ENCODE data around the gene FGFRL1.
"Not testable (repeated sequence)": the region's sequence is repeated elsewhere in the genome, so short reads cannot be mapped to it uniquely, and the experiment has no call there.

FGFRL1 gene

DNA sequence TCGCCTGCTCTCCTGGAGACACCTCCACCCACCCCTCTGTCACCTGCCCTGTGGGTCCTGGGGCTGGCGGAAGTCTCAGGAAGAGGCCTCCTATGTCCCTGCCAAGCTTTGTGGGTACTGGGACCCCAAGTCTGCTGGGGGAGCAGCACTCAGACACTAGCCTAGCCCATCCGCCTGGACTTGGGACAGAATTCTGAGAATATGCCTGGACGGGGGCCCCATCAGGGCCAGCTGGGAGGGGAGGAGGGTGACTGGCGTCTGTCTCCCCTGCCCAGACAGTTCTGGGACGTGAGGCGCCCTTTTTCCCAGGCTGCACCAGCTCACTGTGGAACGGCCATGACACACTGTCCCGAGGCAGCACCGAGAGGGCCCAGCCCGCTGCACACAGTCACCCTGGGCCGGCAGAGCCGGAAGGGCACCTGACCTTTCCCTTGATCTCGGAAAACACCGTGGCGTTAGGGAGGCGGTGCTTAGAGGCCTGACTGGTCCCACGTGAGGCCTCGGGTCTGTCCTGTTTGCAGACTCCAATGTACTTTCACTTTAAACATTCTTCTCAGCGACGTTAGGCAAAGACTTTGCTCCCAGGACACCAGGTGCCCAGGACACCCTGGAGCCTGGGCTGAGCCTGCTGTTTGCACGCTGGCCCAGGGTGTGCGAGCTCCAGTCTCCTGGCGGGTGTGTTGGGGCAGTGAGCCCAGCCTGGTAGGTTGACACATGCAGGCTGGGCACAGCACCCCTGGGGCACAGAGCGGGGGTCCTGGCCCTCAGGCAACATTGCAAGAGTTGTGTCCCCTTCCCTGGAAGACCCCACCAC is 18.9 kb upstream of the FGFRL1 start:
- no peak for DNase-seq (ENCODE audit: low read depth in 2 of 2, low spot score in 1 of 2)

DNA sequence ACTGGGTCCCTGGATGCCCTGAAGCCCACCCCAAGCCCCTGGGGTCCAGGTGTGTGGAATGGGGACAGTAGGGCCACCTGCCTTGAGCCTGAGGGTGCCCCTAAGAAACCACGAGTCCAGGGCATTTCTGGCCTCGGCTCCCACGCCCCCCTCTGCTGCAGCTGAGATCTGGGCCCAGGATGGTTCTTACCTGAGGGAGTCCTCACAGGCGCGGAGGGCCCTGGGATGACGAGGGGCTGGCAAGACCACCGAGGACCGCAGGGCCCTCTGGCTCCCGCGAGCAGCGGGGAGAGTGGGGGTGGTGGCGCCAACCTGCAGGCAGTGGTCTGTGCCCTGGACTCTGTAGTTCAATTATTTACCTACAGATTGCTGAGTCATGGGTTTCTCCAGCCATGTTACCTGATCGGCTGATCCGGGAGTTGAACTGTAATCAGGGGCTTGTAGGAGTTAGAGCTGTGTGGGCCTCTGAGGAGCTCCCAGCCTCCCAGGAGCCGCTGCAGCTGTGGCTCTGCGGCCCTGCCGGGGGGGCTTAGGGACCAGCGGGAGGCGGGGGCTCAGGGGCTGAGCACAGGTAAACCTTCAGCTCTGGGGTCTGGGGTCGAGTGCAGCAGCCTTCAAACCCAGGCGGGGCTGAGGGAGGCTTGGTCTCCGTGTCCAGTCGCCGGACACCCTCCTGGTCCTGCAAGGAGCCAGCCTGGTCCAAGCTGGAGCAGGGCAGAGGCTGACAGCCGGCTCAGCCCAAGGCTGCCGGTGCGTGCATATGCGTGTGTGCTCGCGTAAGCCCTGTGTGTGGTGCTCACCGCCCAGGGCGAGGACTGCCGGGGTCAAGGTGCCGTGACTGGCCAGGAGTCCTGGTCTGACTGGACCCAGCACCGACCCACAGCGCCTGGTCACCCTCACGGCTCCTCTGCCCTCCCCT is 18.1 kb upstream of the FGFRL1 start, which contains the start of gene SLC26A1:
Gene SLC26A1 (minus strand): TSS at position 294 of the 919 bp plus-strand sequence. CDS start 1,701 bp downstream, outside the sequence.
- DNase-seq (ENCODE audit: low read depth in 2 of 2, low spot score in 1 of 2), result no peak

DNA sequence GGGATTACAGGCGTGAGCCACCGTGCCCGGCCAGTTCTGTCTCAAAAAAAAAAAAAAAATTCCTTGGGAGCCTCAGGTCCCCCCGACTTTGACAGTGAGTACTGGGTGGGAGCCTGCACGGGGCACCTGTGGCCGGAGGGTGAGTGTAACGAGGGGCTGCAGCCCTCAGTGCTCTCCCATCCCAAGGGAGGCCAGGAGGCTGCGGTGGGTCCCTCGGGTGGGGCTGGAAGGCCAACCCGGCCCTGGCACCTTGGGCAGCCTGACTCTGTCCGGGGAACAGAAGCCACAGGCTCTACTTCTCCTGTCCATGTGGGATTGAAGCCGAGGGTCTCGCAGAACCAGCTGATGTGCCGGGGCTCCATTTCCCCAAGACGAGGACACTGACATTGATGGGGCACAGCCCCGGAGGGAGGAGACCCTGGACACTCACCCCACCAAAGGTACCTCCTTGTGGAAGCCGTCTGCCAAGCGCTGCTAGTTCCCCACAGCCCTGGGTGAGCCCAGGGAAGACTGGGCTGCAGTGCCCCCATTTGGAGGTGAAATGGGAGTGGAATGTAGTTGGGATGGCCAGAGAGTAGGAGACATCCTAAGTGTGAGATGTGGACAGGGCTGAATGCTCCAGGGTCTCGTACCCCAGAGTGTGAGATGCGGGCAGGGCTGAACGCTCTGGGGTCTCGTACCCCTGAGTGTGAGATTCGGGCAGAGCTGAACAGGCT is 16.0 kb upstream of the FGFRL1 start:
- no peak for DNase-seq (ENCODE audit: low read depth in 2 of 2, low spot score in 1 of 2)

DNA sequence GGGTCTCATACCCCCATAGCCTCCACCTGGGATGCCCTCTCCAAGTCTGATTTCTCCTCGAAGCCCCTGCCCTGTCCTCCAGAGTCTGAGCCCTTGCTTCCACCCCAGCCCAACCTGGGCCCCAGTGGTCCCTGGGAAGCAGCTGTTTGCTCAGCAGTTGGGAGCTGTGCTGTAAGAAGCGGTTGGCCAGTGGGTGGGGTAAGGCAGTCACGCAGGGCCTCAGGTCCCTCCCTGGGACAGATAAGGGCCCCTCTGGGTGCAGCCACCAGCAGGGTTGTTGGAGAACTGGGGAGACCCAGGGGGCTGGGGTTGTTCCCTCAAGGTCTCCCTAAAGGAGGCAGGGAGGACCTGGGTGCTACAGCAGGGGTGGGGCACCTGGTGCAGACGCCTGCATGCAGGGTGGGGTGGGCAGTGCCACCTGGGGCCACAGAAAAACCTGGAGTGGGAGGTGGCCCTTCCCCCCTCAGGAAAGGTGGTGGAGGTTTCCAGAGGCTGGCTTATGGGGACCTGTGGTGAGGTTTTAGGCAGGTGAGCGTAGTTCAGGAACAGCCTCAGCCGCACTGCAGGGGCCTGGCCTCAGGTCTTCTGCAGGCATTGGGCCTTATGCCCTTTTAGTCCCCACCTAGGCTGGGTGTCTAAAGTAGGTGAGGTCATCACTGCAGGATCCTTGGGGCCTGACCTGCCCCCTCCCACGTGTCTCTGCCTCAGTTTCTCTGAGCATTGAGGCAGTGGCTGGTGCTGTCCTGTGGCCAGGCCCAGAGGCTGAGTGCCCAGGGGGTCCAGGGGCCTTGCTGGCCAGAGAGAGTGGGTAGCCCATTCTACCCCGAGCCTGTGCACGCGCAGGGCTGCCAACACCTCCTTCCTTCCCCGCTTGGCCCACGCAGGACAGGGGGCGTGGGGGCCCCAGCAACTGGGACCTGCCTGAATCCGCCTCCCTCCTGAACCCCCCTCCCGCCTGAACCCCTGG is 15.1 kb upstream of the FGFRL1 start:
- no peak for DNase-seq (ENCODE audit: low read depth in 2 of 2, low spot score in 1 of 2)

DNA sequence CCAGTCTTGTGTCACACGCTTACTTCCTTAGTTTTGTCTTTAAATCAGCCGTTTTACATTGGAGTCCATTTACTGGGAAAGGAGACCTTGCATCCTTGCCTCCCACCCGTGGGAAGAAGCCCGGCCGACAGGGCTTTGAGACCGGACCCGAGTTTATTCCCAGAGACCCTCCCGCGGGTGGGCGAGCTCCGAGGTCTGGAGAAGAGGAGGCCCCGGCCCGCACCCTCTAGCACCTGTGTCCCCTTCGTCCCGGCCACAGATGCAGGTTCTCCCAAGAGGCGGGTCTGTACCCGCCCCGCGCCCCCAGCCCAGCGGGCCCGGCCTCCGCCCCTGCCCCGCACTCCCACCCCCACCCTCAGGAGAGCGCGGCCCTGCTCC is 14.4 kb upstream of the FGFRL1 start:
- DNase-seq (ENCODE audit: low read depth in 2 of 2, low spot score in 1 of 2), result no peak

DNA sequence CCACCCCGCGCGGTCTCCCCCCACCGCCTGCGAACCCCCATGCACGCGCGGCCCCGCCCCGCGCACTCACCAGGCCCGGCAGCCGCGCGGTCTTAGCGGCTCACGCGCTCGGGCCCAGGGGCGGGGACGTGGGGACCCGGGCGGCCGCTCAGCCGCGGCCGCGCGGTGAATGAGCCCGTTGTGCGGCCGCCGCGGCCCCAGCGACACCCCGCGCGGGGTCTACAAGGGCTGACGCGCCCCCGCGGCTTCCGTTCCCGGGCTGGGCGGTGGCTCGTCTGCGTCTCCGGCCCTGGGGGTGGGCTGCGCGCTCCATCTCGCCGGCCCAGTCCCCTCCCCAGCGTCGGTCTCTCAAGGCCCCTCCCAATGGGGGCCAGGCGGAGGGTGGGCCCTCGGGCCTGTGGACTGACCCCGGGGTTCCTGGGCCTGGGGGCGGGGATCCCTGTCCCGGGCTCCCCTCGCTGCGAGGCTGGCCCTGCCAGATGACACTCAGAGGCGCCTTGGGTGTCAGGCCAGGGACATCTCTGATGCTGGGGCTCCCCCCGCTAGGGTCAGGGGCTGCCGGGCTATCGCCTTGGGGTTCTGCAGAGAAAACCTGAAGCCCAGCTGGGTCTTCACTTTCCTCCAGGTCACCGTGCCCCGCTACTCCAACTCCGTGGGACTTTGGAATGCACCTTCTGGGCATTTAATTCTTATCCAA is 13.9 kb upstream of the FGFRL1 start:
- DNase-seq (ENCODE audit: low read depth in 2 of 2, low spot score in 1 of 2), result no peak

DNA sequence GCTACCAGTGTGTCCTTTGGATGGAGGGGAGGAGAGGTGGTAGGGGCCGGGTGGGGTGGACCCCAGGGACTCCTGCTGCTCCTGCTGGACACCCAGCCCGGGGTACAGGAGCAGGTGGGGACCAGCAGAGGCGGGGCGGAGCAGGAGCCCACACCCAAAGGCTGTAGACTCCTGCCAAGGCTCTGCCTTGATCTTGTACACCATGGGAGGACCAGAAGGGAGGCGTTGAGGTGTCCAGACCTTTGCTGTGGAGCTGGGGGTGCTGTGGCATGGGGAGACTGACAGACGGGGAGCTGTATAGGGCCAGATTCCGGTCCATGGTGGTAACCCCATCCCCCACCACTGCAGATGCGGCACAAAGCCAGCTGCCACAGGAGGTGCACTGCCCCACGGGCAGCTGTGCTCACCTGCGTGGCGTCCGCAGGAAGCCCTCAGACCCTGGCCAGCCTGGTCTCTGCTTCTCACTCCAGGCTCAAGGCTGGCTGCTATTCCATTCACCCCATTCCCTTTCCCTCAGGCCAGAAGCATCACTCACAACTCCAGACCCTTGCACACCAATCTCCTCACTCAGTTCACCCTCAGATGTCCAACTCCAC is 13.2 kb upstream of the FGFRL1 start:
- no peak for DNase-seq (ENCODE audit: low read depth in 2 of 2, low spot score in 1 of 2)

DNA sequence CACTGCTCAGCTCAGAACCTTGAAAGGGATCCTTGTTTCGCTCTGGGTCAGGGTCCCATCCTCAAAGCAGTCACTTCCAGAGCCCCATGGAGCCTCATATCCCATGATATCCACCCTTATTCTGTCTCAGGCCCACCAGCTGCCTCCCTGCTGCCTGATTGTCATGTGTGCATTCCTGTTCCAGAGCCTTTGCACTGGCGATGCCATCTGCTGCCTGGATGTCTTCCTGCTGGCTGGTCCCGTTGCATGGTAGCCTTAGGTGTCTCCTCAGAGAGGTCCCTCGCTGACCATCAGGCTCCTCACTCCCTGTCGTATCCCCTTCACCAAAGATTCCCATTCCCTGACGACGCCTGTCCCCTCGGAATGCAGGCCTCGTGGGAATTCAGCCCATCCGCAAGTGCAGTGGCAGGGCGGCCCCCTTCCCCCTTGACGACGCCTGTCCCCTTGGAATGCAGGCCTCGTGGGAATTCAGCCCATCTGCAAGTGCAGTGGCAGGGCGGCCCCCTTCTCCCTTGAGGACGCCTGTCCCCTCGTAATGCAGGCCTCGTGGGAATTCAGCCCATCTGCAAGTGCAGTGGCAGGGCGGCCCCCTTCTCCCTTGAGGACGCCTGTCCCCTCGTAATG is 12.1 kb upstream of the FGFRL1 start:
- DNase-seq (ENCODE audit: low read depth in 2 of 2, low spot score in 1 of 2), result not testable (repeated sequence)

DNA sequence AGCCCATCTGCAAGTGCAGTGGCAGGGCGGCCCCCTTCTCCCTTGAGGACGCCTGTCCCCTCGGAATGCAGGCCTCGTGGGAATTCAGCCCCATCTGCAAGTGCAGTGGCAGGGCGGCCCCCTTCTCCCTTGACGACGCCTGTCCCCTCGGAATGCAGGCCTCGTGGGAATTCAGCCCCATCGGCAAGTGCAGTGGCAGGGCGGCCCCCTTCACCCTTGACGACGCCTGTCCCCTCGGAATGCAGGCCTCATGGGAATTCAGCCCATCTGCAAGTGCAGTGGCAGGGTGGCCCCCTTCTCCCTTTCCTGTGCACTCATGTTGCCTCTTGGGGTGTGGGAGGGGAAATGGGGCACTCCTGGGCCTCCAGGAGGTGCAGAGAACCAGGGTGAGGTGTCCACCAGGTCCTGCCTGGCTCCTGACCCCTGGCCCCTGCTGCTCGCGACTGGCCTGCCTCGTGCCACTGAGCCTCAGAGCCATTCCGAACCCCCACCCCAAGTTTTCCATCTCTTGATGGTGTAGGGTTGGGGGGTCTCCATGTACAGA is 11.5 kb upstream of the FGFRL1 start:
- DNase-seq (ENCODE audit: low read depth in 2 of 2, low spot score in 1 of 2), result no peak

DNA sequence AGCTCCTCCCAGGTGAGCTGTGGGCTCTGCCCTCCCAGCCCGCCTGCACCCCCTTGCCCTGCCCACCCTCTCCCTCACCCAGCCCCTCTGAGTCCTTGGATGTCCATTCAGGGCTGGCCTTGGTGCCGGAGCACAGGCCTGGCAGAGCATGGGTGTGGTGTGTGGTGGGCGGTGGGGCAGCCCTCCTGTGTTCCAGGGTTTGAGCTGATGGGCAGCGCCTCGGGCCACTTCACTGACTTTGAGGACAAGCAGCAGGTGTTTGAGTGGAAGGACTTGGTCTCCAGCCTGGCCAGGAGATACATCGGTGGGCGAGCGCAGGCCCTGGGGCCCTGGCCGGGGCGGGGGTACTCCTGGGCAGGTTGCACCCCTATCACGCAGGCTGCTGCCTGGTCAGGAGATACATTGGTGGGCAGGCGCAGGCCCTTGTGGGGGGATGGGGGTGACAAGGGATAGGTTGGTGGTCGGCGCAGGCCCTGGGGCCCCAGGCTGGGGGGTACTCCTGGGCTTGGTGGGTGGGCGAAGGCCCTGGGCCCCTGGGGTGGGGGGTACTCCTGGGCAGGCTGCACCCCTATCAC is 10.7 kb upstream of the FGFRL1 start:
- DNase-seq (ENCODE audit: low read depth in 2 of 2, low spot score in 1 of 2), result no peak

DNA sequence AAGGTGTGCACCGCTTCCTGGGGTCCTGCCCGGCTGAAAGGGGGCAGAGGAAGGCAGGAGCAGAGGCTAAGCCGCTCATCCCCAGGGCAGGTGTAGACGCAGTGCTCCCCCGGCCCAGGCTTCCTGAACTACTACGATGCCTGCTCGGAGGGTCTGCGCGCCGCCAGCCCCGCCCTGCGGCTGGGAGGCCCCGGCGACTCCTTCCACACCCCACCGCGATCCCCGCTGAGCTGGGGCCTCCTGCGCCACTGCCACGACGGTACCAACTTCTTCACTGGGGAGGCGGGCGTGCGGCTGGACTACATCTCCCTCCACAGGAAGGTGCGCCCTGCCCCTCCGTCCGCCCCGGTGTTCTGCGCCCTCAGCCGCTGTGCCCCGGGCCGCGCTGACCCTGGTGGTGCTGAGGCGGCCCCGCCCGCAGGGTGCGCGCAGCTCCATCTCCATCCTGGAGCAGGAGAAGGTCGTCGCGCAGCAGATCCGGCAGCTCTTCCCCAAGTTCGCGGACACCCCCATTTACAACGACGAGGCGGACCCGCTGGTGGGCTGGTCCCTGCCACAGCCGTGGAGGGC is 9.8 kb upstream of the FGFRL1 start:
- no peak for DNase-seq (ENCODE audit: low read depth in 2 of 2, low spot score in 1 of 2)

DNA sequence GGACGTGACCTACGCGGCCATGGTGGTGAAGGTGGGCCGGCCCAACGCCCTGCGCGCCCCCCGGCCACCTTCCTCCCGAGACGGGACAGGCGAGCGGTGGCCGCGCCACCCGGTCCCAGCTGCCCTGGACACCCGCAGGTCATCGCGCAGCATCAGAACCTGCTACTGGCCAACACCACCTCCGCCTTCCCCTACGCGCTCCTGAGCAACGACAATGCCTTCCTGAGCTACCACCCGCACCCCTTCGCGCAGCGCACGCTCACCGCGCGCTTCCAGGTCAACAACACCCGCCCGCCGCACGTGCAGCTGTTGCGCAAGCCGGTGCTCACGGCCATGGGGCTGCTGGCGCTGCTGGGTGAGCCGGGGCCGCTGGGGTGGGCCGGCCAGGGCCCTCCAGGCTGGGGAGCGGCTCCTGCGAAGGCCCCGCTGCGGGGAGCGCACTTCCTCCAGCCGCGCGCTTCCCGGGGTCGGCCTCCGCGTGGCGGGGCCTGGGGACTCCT is 9.2 kb upstream of the FGFRL1 start:
- no peak for DNase-seq (ENCODE audit: low read depth in 2 of 2, low spot score in 1 of 2)

DNA sequence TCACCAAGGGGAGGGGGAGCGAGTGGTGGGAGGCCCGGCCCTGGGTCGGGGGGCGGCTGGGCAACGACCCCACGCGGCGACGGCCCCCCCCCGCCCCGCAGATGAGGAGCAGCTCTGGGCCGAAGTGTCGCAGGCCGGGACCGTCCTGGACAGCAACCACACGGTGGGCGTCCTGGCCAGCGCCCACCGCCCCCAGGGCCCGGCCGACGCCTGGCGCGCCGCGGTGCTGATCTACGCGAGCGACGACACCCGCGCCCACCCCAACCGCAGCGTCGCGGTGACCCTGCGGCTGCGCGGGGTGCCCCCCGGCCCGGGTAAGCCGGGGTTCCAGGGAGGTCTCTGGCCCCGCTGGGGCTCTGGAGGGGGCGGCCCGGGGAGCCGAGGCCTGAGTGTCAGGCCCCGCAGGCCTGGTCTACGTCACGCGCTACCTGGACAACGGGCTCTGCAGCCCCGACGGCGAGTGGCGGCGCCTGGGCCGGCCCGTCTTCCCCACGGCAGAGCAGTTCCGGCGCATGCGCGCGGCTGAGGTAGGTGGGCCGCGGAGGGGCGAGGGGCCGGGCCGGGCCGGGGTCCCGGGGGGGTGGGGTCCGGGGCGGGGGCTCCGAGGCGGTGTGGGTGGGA is 8.7 kb upstream of the FGFRL1 start:
- DNase-seq (ENCODE audit: low read depth in 2 of 2, low spot score in 1 of 2), result no peak

DNA sequence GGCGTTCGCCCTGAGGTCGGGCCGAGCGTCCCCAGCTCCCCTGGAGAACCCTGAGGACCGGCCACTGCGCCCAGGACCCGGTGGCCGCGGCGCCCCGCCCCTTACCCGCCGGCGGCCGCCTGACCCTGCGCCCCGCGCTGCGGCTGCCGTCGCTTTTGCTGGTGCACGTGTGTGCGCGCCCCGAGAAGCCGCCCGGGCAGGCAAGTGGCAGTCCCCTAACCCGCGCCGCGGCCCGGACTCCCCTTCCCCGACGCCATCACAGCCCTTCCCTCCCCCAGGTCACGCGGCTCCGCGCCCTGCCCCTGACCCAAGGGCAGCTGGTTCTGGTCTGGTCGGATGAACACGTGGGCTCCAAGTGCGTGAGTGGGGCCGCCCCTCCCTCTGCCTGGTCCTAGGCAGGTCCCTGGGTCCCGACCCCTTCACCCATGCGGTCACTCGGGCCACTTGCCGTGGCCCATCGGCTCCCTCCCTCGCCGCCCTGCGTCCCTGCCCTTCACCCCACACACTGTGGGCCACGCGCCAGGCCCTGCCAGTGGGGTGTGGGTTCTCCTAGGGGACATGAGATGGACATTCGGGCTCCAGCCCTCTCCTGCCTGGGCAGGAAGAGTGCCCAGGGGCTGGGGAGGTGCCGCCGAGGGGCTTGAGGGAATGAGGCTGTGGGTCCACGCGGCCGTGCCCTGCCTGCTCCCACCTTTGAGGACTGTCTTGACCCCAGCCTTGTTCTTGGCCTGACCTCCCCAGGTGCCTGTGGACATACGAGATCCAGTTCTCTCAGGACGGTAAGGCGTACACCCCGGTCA is 8.0 kb upstream of the FGFRL1 start:
- no peak for DNase-seq (ENCODE audit: low read depth in 2 of 2, low spot score in 1 of 2)

DNA sequence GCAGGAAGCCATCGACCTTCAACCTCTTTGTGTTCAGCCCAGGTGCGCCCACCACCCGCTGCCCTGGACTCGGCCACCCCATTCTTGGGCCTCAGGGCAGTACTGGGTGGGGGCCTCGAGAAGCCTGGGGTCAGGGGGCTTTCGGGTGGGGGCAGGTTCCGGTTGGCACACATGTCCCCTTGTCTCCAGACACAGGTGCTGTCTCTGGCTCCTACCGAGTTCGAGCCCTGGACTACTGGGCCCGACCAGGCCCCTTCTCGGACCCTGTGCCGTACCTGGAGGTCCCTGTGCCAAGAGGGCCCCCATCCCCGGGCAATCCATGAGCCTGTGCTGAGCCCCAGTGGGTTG is 7.4 kb upstream of the FGFRL1 start:
- DNase-seq (ENCODE audit: low read depth in 2 of 2, low spot score in 1 of 2), result no peak

Measured in stimulated activated CD8-positive, alpha-beta memory T cell treated with anti-CD3 and anti-CD28 coated beads, Interleukin-4, amount 100 ng/mL, for 4 hours (primary cell).